ENCODE data around the gene TBL1XR1.

Gene TBL1XR1

GRCh38 chr3:177106184-177106583, 91.1 kb downstream of the TBL1XR1 start:
- DNase-seq = no peak

GRCh38 chr3:177105623-177106022, 91.7 kb downstream of the TBL1XR1 start:
- no peak for DNase-seq

GRCh38 chr3:177104299-177104992, 92.8 kb downstream of the TBL1XR1 start:
- DNase-seq = no peak

- no peak for DNase-seq
Measured at GRCh38 chr3:177102553-177102952, 94.7 kb downstream of the TBL1XR1 start.

- no peak for DNase-seq
Measured at GRCh38 chr3:177098551-177098950, 98.7 kb downstream of the TBL1XR1 start.

- no peak for DNase-seq
Measured at GRCh38 chr3:177096615-177097014, 100.7 kb downstream of the TBL1XR1 start.

- DNase-seq = no peak
Measured at GRCh38 chr3:177093966-177094365, 103.3 kb downstream of the TBL1XR1 start.

- no peak for DNase-seq
Measured at GRCh38 chr3:177089901-177090300, 107.4 kb downstream of the TBL1XR1 start.

- no peak for DNase-seq
Measured at GRCh38 chr3:177089110-177089509, 108.2 kb downstream of the TBL1XR1 start.

GRCh38 chr3:177085794-177086193, 111.5 kb downstream of the TBL1XR1 start:
- DNase-seq = no peak

GRCh38 chr3:177084616-177085015, 112.7 kb downstream of the TBL1XR1 start:
- no peak for DNase-seq

- no peak for DNase-seq
Measured at GRCh38 chr3:177080122-177080521, 117.2 kb downstream of the TBL1XR1 start.

- DNase-seq = no peak
Measured at GRCh38 chr3:177079684-177080083, 117.6 kb downstream of the TBL1XR1 start.

GRCh38 chr3:177071496-177072156, 125.7 kb downstream of the TBL1XR1 start:
- DNase-seq = no peak

- DNase-seq = no peak
Measured at GRCh38 chr3:177069514-177070329, 127.6 kb downstream of the TBL1XR1 start.

GRCh38 chr3:177068967-177069366, 128.3 kb downstream of the TBL1XR1 start:
- DNase-seq = no peak

GRCh38 chr3:177066068-177066467, 131.2 kb downstream of the TBL1XR1 start:
- no peak for DNase-seq

GRCh38 chr3:177065285-177066033, 131.8 kb downstream of the TBL1XR1 start:
- DNase-seq = no peak

- no peak for DNase-seq
Measured at GRCh38 chr3:177062052-177062732, 135.1 kb downstream of the TBL1XR1 start.

- no peak for DNase-seq
Measured at GRCh38 chr3:177061369-177061768, 135.9 kb downstream of the TBL1XR1 start.

- no peak for DNase-seq
Measured at GRCh38 chr3:177060492-177060891, 136.8 kb downstream of the TBL1XR1 start.

GRCh38 chr3:177058648-177059047, 138.6 kb downstream of the TBL1XR1 start:
- no peak for DNase-seq

Measured in activated CD4-positive, alpha-beta T cell treated with anti-CD3 and anti-CD28 coated beads for 1 hour (primary cell).